Neural crest cell (in vitro differentiated cells): ENCODE results near the gene GATA5. TPM values are rescaled to one million over a fixed set of nuclear protein-coding genes. Genes with fewer than 3 reads are reported as not detected.

Source experiments
- DNase-seq: peaks from one replicate; pipeline ENCODE4 v3.0.0; 2021; ENCODE audit warnings: low read depth, mixed read lengths, low spot score
- H3K27ac Mint-ChIP-seq: one replicate; pipeline ENCODE4 v1.8.0; 2021; ENCODE audit warnings: mild to moderate bottlenecking, mixed read lengths; ENCODE audit not compliant: unreplicated experiment
- H3K27me3 Mint-ChIP-seq: 2 replicates; pipeline ENCODE4 v1.8.0; 2021; ENCODE audit warnings: low read depth, mild to moderate bottlenecking, mixed read lengths
- H3K36me3 Mint-ChIP-seq: 2 replicates; pipeline ENCODE4 v1.8.0; 2021; ENCODE audit warnings: low read depth, mild to moderate bottlenecking, mixed read lengths
- H3K4me1 Mint-ChIP-seq: 2 replicates; pipeline ENCODE4 v1.8.0; 2021; ENCODE audit warnings: mixed read lengths
- H3K4me3 Mint-ChIP-seq: one replicate; pipeline ENCODE4 v1.8.0; 2021; ENCODE audit warnings: mild to moderate bottlenecking, mixed read lengths
- H3K9me3 Mint-ChIP-seq: 2 replicates; pipeline ENCODE4 v1.8.0; 2021; ENCODE audit warnings: mixed read lengths
- CTCF ChIP-seq: fragments of 200-600 bp; sonication (generic); conservative IDR thresholded peaks from 2 replicates; pipeline ENCODE4 v1.5.0; 2021; ENCODE audit warnings: antibody characterized with exemption, mild to moderate bottlenecking
- total RNA-seq: library from RNA; stranded (reverse); gene quantifications from 2 replicates; pipeline ENCODE4 v1.2.1, GENCODE V29; 2021

GATA5 gene
- total RNA-seq, 1 donor from 2014 or later: not detected

- H3K4me3 Mint-ChIP-seq: no peak overlapping the region
- H3K4me1 Mint-ChIP-seq: peaks cover 21% of the 10 kb centered on the region
- no peak for DNase-seq
- H3K9me3 Mint-ChIP-seq: no peaks in the 10 kb centered on the region
- H3K36me3 Mint-ChIP-seq: no peaks in the 10 kb centered on the region
- no peak overlapping the region for H3K27ac Mint-ChIP-seq
- no peak for TF ChIP-seq CTCF
- no peaks in the 10 kb centered on the region for H3K27me3 Mint-ChIP-seq
These were observed 30.0 kb downstream of the GATA5 start for GRCh38 chr20:62445553-62446340.

GRCh38 chr20:62444286-62444685 lies 31.5 kb downstream of the GATA5 start:
- no peak overlapping the region for H3K4me3 Mint-ChIP-seq
- no peak overlapping the region for H3K27ac Mint-ChIP-seq
- TF ChIP-seq CTCF: no peak
- no peak for DNase-seq
- no peaks in the 10 kb centered on the region for H3K9me3 Mint-ChIP-seq
- H3K27me3 Mint-ChIP-seq: no peaks in the 10 kb centered on the region
- H3K36me3 Mint-ChIP-seq: no peaks in the 10 kb centered on the region
- peaks cover 16% of the 10 kb centered on the region for H3K4me1 Mint-ChIP-seq

- Mint-ChIP-seq H3K27ac (no peak overlapping the region), H3K9me3 (no peaks in the 10 kb centered on the region), H3K36me3 (no peaks in the 10 kb centered on the region), H3K27me3 (no peaks in the 10 kb centered on the region), H3K4me1 (no peaks in the 10 kb centered on the region), H3K4me3 (no peak overlapping the region)
- TF ChIP-seq CTCF: no peak
- no peak for DNase-seq
These were observed 33.7 kb downstream of the GATA5 start for GRCh38 chr20:62441987-62442539.

- peaks cover 7% of the 10 kb centered on the region for H3K27me3 Mint-ChIP-seq
- H3K27ac Mint-ChIP-seq: no peak overlapping the region
- no peak overlapping the region for H3K4me3 Mint-ChIP-seq
- H3K9me3 Mint-ChIP-seq: no peaks in the 10 kb centered on the region
- H3K36me3 Mint-ChIP-seq: no peaks in the 10 kb centered on the region
- TF ChIP-seq CTCF: no peak
- H3K4me1 Mint-ChIP-seq: no peaks in the 10 kb centered on the region
- no peak for DNase-seq
These were observed 36.6 kb downstream of the GATA5 start for GRCh38 chr20:62439218-62439617.

- H3K27me3 Mint-ChIP-seq: peaks cover 7% of the 10 kb centered on the region
- no peaks in the 10 kb centered on the region for H3K4me1 Mint-ChIP-seq
- H3K4me3 Mint-ChIP-seq: no peak overlapping the region
- H3K36me3 Mint-ChIP-seq: no peaks in the 10 kb centered on the region
- DNase-seq: no peak
- H3K27ac Mint-ChIP-seq: no peak overlapping the region
- TF ChIP-seq CTCF: no peak
- no peaks in the 10 kb centered on the region for H3K9me3 Mint-ChIP-seq
These were observed 37.9 kb downstream of the GATA5 start for GRCh38 chr20:62437927-62438326.
